Caco-2 (cell line): ENCODE measurements around the gene SEC62. TPM values are rescaled to one million over a fixed set of nuclear protein-coding genes. Genes with fewer than 3 reads are reported as not detected.

Experiments
- BruUV-seq: library from RNA; stranded (reverse); fragments of 400-500 nt; replicated peaks from 2 replicates; lab custom pipeline; 2021; lab: Mats Ljungman, UMichigan
- CTCF ChIA-PET: fragments of 300-600 bp; sonication (Branson Sonifier 250); formaldehyde crosslinking; loops from one replicate; lab custom pipeline; 2022; ENCODE audit warnings: antibody characterized with exemption; lab: Charles Lee
- POLR2A ChIA-PET: fragments of 300-600 bp; sonication (Branson Sonifier 250); formaldehyde crosslinking; loops from one replicate; lab custom pipeline; 2022; ENCODE audit warnings: antibody characterized with exemption; lab: Charles Lee
- DNase-seq, 2 experiments: peaks; one replicate each; pipeline versions ENCODE4 v3.0.0 to v3.0.0-alpha.2; 2020 to 2022
- H3K27me3 ChIP-seq: replicated peaks from 2 replicates; pipeline ENCODE4 v1.6.0; 2011; ENCODE audit warnings: low read length; ENCODE audit not compliant: control insufficient read depth, insufficient read depth
- H3K36me3 ChIP-seq: 2 replicates; pipeline ENCODE4 v1.5.1; 2011; ENCODE audit warnings: low read length; ENCODE audit not compliant: control insufficient read depth, insufficient read depth
- H3K4me1 ChIP-seq: fragments of 250-450 bp; sonication (Bioruptor Pico); 2 replicates; pipeline ENCODE4 v1.5.1; 2020; ENCODE audit warnings: mild to moderate bottlenecking
- H3K4me3 ChIP-seq: 2 replicates; pipeline ENCODE4 v1.5.1; 2011; ENCODE audit warnings: low read depth, mild to moderate bottlenecking, control low read depth, low read length
- H3K9me3 ChIP-seq: fragments of 250-450 bp; sonication (Bioruptor Pico); 2 replicates; pipeline ENCODE4 v1.5.1; 2020; ENCODE audit warnings: mild to moderate bottlenecking, moderate library complexity
- H3K27ac Mint-ChIP-seq: one replicate; pipeline ENCODE4 v1.8.0; 2022; ENCODE audit warnings: mixed read lengths; ENCODE audit not compliant: unreplicated experiment
- H3K27me3 Mint-ChIP-seq: one replicate; pipeline ENCODE4 v1.8.0; 2022; ENCODE audit warnings: mixed read lengths; ENCODE audit not compliant: insufficient read depth, unreplicated experiment
- H3K36me3 Mint-ChIP-seq: one replicate; pipeline ENCODE4 v1.8.0; 2022; ENCODE audit warnings: mild to moderate bottlenecking, mixed read lengths; ENCODE audit not compliant: insufficient read depth, unreplicated experiment
- H3K4me1 Mint-ChIP-seq: one replicate; pipeline ENCODE4 v1.8.0; 2022; ENCODE audit warnings: low read depth, mixed read lengths; ENCODE audit not compliant: unreplicated experiment
- H3K4me3 Mint-ChIP-seq: one replicate; pipeline ENCODE4 v1.8.0; 2022; ENCODE audit warnings: mild to moderate bottlenecking, moderate library complexity, mixed read lengths; ENCODE audit not compliant: unreplicated experiment
- H3K9me3 Mint-ChIP-seq: one replicate; pipeline ENCODE4 v1.8.0; 2022; ENCODE audit warnings: mixed read lengths; ENCODE audit not compliant: unreplicated experiment
- CTCF ChIP-seq, 2 experiments: fragments of 200-600 bp in 1 of 2; IDR thresholded peaks; 1 replicate in 1 of 2; 2 replicates in 1 of 2; pipeline versions ENCODE4 v1.5.1 to v1.8.0; 2011 to 2022; ENCODE audit warnings: antibody characterized with exemption in 1 of 2, control low read depth in 1 of 2, inconsistent platforms in 1 of 2, low read depth in 1 of 2, low read length in 1 of 2, mild to moderate bottlenecking in 1 of 2, moderate library complexity in 1 of 2; ENCODE audit not compliant: insufficient read depth in 1 of 2, severe bottlenecking in 1 of 2, unreplicated experiment in 1 of 2
- intact Hi-C: fragments of 100-400 bp; cut with micrococcal nuclease; formaldehyde crosslinking; loops from one replicate; pipeline ENCODE4 v1.10.0; 2022; ENCODE audit not compliant: unreplicated experiment
- total RNA-seq: library from RNA; stranded (reverse); gene quantifications from 2 replicates; pipeline ENCODE4 v1.2.3, GENCODE V29; 2022

Gene SEC62
- total RNA-seq, 1 experiment from 2014 or later, result 74.7 TPM

- peaks cover 5% of the 10 kb centered on the region for H3K36me3 Mint-ChIP-seq
- no peaks in the 10 kb centered on the region for H3K27me3 ChIP-seq
- no peaks in the 10 kb centered on the region for H3K36me3 ChIP-seq
- CTCF ChIA-PET, result no interaction called here
- no peak for TF ChIP-seq CTCF (IDR thresholded peaks at IDR 0.05; ENCODE audit: insufficient read depth in 1 of 2, low read depth in 1 of 2, low read length in 1 of 2, severe bottlenecking in 1 of 2, unreplicated experiment in 1 of 2)
- H3K27me3 Mint-ChIP-seq, result no peaks in the 10 kb centered on the region
- no peaks in the 10 kb centered on the region for H3K9me3 ChIP-seq
- no peaks in the 10 kb centered on the region for H3K4me1 ChIP-seq
- no peaks in the 10 kb centered on the region for H3K4me1 Mint-ChIP-seq
- no peak overlapping the region for H3K4me3 ChIP-seq
- no peaks in the 10 kb centered on the region for H3K9me3 Mint-ChIP-seq
- intact Hi-C loops, result no loop called here
- POLR2A ChIA-PET, result no interaction called here
- H3K4me3 Mint-ChIP-seq, result no peak overlapping the region
- DNase-seq, result no peak
- H3K27ac Mint-ChIP-seq, result no peak overlapping the region
- no TSS peak for BruUV-seq
Measured at GRCh38 chr3:170000051-170000450, 33.4 kb downstream of the SEC62 start.

GRCh38 chr3:170002231-170002630, 35.6 kb downstream of the SEC62 start:
- intact Hi-C loops, result no loop called here
- no peak for DNase-seq
- H3K36me3 ChIP-seq, result no peaks in the 10 kb centered on the region
- H3K4me1 ChIP-seq, result no peaks in the 10 kb centered on the region
- Mint-ChIP-seq H3K4me3 (no peak overlapping the region), H3K9me3 (no peaks in the 10 kb centered on the region), H3K36me3 (no peaks in the 10 kb centered on the region), H3K27me3 (peaks cover 2% of the 10 kb centered on the region), H3K4me1 (no peaks in the 10 kb centered on the region), H3K27ac (no peak overlapping the region)
- no peak for TF ChIP-seq CTCF (IDR thresholded peaks at IDR 0.05; ENCODE audit: insufficient read depth in 1 of 2, low read depth in 1 of 2, low read length in 1 of 2, severe bottlenecking in 1 of 2, unreplicated experiment in 1 of 2)
- H3K4me3 ChIP-seq, result no peak overlapping the region
- no peaks in the 10 kb centered on the region for H3K9me3 ChIP-seq
- CTCF ChIA-PET, result no interaction called here
- BruUV-seq, result no TSS peak
- POLR2A ChIA-PET, result no interaction called here
- H3K27me3 ChIP-seq, result no peaks in the 10 kb centered on the region

- Mint-ChIP-seq H3K27me3 (peaks cover 2% of the 10 kb centered on the region), H3K27ac (no peak overlapping the region), H3K36me3 (no peaks in the 10 kb centered on the region), H3K9me3 (no peaks in the 10 kb centered on the region), H3K4me3 (no peak overlapping the region), H3K4me1 (no peaks in the 10 kb centered on the region)
- Histone ChIP-seq H3K4me1 (no peaks in the 10 kb centered on the region), H3K9me3 (no peaks in the 10 kb centered on the region), H3K36me3 (no peaks in the 10 kb centered on the region), H3K4me3 (no peak overlapping the region), H3K27me3 (no peaks in the 10 kb centered on the region)
- intact Hi-C loops, result no loop called here
- CTCF ChIA-PET, result no interaction called here
- POLR2A ChIA-PET, result no interaction called here
- TF ChIP-seq CTCF (IDR thresholded peaks at IDR 0.05; ENCODE audit: insufficient read depth in 1 of 2, low read depth in 1 of 2, low read length in 1 of 2, severe bottlenecking in 1 of 2, unreplicated experiment in 1 of 2), result no peak
- DNase-seq, result no peak
- BruUV-seq, result no TSS peak
Measured at GRCh38 chr3:170002879-170003278, 36.3 kb downstream of the SEC62 start.
